DND-41 (cell line): ENCODE data around the gene MED12L.

Experiments used
- CTCF ChIP-seq: IDR thresholded peaks from 2 replicates; pipeline ENCODE4 v1.5.1; 2012; ENCODE audit warnings: borderline replicate concordance, low read length, moderate library complexity, mild to moderate bottlenecking; ENCODE audit not compliant: poor library complexity, severe bottlenecking; ENCODE audit errors: extremely low read depth
- EZH2 ChIP-seq: IDR thresholded peaks from 3 replicates; pipeline ENCODE4 v1.6.1; 2012; ENCODE audit warnings: borderline replicate concordance, low read depth, mild to moderate bottlenecking, moderate library complexity, low read length, inconsistent platforms; ENCODE audit not compliant: severe bottlenecking

GRCh38 chr3:151232991-151233390, 147.5 kb downstream of the MED12L start:
- TF ChIP-seq CTCF (no peak), EZH2 (no peak)
